Cerebellar cortex (tissue), 1 donor: ENCODE measurements around the gene COG7.
"Not testable (repeated sequence)": the region's sequence is repeated elsewhere in the genome, so short reads cannot be mapped to it uniquely, and the experiment has no call there.

Experiments
- DNase-seq: peaks from one replicate; pipeline ENCODE4 v3.0.0-alpha.2; 2015; ENCODE audit warnings: low spot score

Gene COG7

GRCh38 chr16:23452572-23453337, at the start of gene COG7:
COG7 (minus strand) TSS chr16:23453189; CDS start chr16:23452994, 195 bp downstream.
- DNase-seq = peak; percentile 80

DNA sequence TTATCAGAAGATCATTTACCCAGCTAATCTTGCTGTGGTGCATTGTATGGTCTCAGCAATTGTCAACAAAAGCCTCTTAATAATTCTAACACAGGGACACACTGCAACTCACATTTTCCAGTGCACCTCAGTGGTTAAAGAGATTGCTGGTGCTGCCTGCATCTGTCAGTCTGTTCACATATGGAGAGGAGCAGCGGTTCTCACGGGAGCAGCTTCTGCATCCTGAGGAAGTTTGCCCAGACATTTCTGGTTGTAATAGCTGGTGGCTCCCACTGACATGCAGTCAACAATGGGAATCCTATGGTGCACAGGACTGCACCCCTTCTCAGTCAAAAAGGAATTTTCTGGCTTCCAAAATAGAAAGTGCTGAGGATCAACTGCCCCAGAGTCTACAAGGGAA, 49.5 kb upstream of the COG7 start:
- DNase-seq = no peak

DNA sequence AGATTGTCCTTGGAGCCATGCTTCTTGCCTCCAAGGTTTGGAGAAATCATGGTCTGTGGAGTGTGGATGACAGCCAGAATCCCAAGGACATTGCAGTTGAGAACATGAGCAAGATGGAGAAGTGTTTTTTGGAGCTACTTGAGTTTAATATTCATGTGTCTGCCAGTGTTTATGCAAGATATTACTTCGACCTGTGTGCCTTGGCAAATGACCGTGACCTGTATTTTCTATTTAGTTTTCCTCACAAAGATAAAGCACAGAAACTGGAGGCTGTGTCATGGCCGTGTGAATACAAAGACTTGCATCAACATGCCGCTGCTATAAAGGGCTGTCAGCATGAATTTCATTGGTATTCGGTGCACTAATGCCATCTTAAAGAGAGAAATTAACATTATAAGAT, 48.3 kb upstream of the COG7 start:
- no peak for DNase-seq

GRCh38 chr16:23500862-23501225, 47.9 kb upstream of the COG7 start:
- DNase-seq = no peak

- peak; percentile 33 for DNase-seq
Observed at GRCh38 chr16:23500212-23500861, 47.3 kb upstream of the COG7 start.

DNA sequence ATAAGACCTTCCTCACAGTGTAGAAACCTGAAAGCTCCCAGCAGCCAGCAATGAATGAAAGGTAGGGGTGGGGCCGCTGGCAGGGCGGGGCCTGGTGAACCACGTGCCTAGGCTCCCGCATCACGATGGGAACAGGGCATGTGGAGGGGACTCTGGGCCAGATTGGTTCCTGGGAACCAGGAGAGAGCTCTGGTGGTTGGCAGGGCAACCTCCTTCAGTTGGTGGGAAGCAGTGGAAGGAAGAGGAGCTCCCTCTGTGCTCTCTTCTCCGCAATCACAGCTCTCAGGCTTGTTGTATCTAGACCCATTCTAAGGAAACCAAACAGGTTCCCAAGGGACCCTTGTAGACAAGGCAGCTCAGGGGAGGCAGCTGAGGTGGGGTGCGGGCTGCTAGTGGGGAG, 46.8 kb upstream of the COG7 start:
- DNase-seq = peak; percentile 58

DNA sequence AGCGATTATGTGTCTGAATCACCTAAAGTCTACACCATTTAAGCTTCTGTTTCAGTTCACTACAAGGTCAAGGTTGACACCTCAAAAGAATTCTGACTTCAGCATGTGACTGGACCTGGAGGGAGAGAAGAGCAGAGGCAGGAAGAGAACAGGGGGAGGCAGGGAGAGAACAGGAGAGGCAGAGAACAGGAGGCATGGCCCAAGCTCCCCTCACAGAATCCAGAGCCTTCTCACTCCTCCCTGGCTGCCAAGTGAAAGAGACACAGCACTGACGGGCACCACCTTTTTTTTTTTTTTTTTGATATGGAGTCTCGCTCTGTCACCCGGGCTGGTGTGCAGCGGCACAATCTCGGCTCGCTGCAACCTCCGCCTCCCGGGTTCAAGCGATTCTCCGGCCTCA, 45.9 kb upstream of the COG7 start:
- no peak for DNase-seq

GRCh38 chr16:23497543-23497868, 44.5 kb upstream of the COG7 start:
- no peak for DNase-seq

DNA sequence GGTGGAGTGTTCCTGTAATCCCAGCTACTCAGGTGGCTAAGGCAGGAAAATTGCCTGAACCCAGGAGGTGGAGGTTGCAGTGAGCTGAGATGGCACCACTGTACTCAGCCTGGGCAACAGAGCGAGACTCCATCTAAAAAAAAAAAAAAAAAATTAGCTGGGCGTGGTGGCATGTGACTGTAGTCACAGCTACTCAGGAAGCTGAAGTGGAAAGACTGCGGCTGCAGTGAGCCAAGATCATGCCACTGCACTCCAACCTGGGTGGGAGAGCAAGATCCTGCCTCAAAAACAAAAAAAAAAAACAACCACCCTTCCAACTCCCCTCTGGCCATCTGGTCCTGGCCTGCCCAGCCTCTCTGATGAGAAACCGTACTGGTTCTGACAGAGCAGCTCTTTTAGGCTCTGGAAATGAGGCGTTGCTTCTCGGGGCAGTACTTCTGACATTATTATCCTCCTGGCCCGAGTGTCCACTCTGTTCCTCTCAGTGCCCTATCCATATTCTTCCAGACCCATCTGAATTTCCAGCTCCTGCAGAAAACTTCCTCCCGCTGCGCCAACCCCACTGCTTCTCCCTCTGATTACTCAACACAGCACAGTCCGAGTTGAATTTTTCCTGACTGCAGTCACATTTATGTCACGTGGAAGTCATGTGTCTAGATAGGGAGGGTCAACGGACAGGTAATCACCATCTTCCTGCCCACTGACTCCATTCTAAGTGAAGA, 44.0 kb upstream of the COG7 start:
- peak; percentile 64 for DNase-seq

GRCh38 chr16:23495671-23496070, 42.7 kb upstream of the COG7 start:
- DNase-seq = no peak

- DNase-seq = no peak
Observed at GRCh38 chr16:23494188-23494587, 41.2 kb upstream of the COG7 start.

- no peak for DNase-seq
Observed at GRCh38 chr16:23491490-23492391, 38.8 kb upstream of the COG7 start.

- no peak for DNase-seq
Observed at GRCh38 chr16:23486480-23486879, 33.5 kb upstream of the COG7 start.

DNA sequence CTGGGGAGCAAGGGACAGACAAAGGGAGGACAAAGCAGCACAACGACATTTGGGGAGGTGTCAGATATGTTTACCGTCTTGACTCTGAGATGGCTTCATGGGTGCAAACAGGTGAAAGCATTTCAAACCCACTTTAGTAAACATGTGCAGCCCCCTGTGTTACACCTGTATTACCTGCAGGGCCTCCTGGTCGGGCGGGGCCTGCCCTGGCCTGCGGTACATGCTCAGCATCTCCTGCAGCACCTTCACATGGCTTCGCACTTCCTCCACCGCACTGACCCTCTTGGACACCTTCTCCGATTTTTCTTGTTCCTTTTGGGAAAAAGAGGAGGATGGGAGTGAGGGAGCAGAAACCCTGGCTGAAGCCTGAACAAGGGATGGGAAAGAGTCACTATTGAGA, 32.9 kb upstream of the COG7 start:
- no peak for DNase-seq

DNA sequence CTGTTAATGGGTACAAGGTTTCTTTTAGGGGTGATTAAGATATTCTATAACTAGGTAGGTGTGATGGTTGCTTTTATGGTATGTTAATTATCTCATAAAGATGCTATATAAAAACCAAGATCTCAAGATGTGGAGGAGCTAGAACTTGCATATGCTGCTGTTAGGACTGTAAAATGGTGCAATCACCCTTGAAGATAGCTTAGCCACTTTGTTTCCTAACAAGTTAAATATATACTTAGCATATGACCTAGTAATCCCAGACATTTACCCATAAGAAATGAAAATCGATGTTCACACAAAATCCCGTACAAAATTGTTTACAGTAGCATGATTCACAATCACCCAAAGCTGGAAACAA, 32.2 kb upstream of the COG7 start:
- no peak for DNase-seq

DNA sequence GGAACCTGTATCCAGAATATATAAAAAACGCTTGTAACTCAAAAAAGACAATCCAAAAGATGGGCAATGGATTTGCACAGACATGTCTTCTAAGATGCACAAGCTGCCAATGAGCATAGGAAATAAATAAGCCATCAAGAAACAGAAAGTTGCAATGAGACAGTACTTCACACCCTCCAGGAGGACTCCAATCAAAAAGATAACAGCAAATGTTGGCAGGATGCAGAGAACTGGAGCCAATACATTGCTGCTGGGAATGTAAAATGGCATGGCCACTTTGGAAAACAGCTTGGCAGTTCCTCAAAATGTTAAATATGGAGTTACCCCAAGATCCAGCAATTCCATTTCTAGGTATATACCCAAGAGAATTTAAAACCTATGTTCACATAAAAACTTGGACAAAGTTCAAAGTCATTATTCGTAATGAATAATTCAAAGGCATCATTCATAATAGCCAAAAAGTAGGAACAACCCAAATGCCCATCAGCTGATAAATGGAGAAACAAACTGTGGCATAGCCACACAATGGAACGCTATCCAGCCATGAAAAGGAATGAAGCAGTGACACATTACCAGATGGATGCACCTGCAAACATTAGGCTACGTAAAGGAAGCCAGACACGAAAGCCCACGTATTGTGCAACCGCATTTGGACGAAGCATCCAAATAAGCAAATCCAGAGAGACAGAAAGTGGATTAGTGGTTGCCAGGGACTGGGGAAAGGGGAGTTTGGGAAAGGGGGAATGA, 31.7 kb upstream of the COG7 start:
- no peak for DNase-seq

GRCh38 chr16:23483492-23483891, 30.5 kb upstream of the COG7 start:
- not testable (repeated sequence) for DNase-seq

DNA sequence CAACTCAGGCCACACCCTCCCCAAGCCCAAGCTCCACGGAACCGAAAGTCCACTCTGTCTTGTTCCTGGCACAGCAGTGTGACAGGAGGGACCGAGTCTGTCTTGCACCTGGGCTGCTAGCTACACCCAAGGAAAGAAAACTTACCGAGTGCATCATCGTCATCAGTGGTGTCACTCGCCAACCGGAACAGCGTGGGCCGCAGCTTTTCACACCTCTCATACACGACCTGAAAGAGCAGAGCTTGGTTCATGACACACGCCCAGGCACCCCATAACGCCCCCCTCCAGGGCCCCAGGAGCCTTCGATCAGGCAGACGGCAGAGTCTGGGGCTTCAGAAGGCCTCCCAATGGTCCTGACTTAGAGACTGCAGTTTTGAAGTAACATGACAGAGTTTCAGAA, 29.8 kb upstream of the COG7 start:
- DNase-seq = no peak

DNA sequence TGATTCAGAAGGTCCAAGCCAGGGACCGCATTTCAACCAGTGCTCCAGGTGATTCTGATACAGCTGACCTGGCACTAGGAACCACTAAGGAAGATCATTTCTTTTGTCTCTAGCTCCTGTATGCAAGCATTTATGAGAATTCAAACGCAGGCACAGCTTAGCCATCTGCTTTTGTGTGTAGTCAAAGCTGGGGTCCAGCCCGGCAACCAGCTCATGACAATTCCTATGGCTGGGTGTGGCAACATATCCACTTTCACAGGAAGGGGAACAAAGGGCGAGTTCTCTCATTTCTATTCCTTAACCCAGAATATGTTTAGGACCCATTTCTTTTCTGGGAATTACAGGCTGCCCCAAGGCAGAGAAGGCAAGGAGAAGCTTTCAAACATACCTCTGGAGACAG, 27.3 kb upstream of the COG7 start:
- no peak for DNase-seq

DNA sequence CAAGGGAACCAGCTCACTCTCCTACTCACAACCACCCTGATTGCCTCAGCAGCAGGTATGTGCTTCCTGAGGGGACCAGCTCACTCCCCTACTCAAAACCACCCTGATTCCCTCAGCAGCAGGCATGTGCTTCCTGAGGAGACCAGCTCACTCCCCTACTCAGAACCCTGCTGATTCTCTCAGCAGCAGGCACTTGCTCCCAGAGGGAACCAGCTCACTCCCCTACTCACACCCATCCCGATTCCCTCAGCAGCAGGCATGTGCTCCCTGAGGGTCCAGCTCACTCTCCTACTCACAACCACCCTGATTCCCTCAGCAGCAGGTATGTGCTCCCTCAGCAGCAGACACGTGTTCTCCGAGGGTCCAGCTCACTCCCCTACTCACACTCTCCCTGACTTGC, 26.1 kb upstream of the COG7 start:
- DNase-seq = no peak

DNA sequence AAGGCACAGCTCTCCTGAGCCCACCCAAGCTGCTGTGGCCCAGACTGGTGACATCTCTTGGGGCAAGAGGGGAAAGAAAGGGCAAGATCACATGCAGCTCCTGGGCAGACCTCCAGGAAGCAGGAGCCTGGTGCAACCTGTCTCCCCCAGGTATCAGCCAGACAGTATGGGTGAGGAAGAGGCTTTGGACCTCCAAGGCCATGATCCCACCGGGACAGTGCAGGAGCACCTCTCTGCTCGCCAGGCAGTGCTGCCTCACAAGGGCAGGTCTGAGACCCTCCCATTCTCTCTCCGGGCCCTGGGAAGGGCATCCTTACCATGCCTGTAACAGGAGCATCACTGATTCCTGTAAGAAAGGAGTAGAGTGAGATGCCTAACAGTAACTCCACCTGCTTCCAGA, 25.6 kb upstream of the COG7 start:
- DNase-seq = no peak

- DNase-seq = no peak
Observed at GRCh38 chr16:23476289-23476688, 23.3 kb upstream of the COG7 start.
